Raji (cell line): ENCODE measurements around the gene DDA1.

Experiments
- POLR2A ChIP-seq: IDR thresholded peaks from 2 replicates; pipeline ENCODE4 v1.6.1; 2011; ENCODE audit warnings: low read depth, low read length, control low read depth; ENCODE audit not compliant: insufficient read depth

The DDA1 gene

DNA sequence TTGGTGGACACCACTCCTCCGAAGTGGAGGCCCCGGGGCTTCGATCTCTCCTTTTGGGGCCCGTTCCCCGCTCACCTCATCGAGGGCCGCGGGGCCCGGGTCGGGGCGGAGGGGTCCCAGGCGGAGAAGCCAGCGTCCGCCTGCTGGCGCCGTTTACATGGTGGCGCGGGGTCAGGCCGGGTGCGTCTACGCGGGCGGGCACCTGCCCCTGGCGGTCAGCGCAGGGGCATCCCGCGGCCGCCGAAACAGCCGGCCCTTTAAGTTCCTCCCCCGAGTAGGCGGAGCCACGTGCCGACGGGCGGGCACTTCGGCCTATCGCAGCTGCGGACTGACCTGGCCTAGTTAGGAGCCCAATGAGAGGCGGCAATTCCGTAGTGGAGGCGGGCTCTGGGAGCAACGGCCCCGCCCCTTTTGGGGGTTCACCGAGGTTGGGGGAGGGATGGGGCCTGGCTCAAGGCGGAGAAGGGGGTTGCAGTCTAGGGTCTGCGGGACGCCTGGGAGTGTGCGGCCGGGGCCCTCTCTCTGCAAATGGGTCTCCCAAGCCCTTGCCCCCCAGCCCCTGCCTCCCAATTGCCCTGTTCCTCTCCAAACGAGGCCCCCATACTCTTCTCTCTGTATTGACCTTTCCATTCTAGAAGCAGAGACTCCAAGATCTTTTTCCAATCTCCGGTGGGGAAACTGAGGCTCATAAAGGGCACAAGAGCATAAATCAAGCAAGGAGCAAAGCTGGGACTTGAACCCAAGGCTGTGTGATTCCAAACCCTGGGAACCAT lies 6.0 kb upstream of the DDA1 start, which contains the start of gene ABHD8:
Gene ABHD8, minus strand, starts transcription at position 259 of the 773 bp plus-strand sequence. CDS start 1,809 bp downstream, outside the sequence.
- peak; percentile 31; the same call in 1 of the 2 replicates for TF ChIP-seq POLR2A

DNA sequence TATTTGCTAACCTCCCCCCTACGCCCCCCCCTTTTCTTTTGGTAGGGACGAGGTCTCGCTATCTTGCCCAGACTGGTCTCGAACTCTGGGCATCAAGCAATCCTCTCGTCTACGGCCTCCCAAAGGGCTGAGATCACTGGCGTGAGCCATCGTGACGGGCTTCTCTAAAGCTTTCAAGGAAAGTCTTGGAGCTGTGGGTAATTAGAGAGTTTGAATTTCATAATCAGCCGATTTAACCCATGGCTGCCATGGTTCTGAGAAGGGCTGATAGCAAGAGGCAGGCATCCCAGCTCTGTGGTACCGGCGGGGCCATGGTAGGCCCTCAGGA lies 5.5 kb upstream of the DDA1 start:
- no peak for TF ChIP-seq POLR2A

DNA sequence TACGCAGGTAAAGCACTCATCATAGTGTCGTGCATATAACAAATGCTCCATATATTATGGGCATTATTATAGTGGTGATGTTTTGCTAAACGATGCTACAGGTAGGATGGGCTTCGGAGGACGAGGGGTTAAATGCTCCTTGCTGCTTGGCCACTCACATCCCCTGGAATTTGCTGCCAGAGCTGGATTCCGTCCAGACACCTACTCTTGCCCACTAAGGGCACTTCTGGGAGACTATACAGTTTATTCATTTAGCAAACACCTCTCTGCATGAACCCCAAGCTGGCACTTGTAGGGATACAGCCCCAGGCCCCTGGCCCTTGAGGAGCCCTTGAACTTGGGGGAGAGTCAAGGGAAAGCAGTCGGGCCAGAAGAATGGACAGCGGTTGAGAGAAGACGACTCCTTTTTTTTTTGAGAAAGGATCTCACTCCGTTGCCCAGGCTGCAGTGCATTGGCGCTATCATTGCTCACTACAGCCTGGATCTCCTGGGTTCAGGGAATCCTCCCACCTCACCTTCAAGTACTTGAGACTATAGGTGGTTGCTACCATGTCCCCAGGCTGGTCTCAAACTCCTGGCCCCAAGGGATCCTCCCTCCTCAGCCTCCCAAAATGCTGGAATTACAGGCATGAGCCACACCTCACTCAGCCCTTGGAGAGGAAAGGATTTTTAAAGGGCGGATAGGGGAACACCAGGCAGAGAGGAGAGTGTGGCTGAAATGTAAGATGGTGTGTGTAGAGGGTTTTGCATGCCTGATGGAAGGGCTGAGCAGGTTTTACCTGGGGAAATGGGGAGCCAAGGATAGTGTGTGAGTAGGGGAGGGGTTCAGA lies 4.8 kb upstream of the DDA1 start:
- TF ChIP-seq POLR2A = no peak

DNA sequence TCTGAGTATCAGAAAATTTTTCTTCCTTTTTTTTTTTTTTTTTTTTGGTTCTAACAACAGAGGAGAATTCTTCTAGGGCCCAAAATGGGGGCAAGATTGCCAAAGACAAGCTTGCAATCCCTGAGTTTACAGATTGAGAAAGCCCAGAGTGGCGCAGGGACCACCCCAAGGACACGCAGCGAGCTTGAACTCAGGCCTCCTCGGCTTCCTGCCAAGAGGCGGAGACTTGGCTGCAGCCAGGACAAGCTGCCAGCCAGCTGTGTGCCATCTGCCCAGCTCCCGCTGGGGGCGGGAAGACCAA lies 4.2 kb upstream of the DDA1 start:
- no peak for TF ChIP-seq POLR2A

DNA sequence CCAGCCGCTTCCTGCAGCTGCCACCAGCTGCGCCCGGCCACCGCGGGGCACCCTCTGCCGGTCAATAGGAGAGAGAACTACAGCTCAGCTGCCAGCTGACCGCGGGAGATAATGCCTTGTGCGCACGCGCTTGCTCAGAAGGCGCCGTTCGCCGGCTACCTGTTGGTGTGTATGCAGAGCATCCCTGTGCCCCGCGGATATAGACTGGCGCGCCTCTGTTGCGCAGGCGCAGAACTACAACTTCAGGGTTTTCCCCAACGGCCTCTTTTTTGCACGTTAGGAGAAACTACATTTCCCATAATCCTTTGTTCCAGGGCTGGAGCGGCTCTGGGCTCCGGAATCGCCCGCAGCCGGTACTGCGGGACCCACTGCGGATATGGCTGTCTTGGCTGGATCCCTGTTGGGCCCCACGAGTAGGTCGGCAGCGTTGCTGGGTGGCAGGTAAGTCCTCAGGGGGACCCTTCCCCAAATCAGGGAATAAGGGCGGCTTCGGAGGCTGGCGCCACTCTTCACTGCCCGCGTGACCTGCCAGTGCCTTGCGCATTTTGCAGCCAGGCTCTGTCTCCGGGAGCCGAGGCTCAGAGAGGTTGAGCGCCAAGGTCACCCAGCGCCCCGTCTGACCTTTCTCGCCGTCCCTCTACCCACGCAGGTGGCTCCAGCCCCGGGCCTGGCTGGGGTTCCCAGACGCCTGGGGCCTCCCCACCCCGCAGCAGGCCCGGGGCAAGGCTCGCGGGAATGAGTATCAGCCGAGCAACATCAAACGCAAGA lies 3.7 kb upstream of the DDA1 start, which contains the start of gene MRPL34:
Gene MRPL34, plus strand, starts transcription at position 356 of the 768 bp plus-strand sequence. Its CDS starts 21 bp downstream, at position 377.
- peak; percentile 82 for TF ChIP-seq POLR2A

DNA sequence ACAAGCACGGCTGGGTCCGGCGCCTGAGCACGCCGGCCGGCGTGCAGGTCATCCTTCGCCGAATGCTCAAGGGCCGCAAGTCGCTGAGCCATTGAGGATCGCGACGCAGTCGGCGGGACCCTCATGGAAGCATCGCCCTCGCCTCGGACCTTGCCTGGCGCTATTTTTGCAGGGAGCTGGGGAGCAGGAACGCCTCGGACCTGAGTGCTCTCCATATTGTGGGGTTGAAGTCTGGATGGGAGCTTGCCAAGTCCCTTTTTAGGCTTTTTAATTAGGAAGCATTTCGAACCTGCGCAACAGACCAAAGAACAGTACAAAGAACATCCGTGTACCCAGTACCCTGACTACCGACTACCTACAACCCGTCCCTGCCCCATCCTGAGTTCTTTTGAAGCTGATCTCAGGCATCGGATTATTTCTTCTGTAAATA lies 3.1 kb upstream of the DDA1 start:
- TF ChIP-seq POLR2A = no peak

DNA sequence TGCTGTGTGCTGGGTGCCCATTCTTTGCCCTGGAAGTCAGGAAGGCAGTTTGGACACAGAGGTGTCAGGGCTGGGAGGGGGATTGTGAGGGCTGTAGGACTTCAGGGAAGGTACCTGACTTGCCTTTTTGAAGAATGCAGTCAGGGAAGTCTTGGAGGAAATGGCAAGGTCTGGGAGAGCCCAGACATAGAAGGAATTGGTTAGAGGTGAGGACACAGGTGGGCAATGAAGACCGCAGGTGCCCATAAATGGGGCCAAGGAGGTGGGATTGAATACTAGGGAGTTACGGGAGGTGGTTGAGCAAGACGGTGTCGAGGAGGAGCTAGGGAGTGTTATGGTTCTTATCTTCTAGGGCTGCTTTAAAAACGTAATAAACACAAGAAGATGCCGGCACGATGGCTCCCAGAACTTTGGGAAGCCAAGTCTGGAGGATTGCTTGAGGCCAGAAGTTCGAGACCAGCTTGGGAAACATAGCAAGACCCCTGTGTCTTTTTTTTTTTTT lies 1.4 kb upstream of the DDA1 start:
- no peak for TF ChIP-seq POLR2A

DNA sequence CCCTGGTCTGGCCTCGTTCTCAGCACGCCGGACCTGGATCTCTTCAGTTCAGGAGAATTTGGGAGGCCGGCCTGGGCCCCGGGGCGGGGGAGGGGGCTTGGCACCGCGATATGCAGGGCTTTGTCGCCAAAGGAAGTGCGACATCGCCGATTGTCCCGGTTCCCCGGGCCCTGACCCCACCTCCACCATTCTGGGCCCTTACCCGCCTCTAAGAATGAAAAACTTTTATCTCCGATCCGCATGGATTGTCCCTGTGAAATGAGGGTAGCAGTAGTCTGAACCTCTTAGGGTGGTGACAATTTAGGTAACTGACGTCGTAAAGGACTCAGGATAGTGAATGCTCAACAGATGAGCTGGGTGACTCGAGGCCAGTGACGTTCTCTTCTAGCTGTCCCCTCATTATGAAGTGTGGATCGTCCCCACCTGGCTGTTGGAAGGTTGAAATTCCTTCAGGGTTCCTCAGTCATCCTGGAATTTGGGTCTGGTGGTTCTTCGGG lies 650 bp downstream of the DDA1 start:
- no peak for TF ChIP-seq POLR2A

DNA sequence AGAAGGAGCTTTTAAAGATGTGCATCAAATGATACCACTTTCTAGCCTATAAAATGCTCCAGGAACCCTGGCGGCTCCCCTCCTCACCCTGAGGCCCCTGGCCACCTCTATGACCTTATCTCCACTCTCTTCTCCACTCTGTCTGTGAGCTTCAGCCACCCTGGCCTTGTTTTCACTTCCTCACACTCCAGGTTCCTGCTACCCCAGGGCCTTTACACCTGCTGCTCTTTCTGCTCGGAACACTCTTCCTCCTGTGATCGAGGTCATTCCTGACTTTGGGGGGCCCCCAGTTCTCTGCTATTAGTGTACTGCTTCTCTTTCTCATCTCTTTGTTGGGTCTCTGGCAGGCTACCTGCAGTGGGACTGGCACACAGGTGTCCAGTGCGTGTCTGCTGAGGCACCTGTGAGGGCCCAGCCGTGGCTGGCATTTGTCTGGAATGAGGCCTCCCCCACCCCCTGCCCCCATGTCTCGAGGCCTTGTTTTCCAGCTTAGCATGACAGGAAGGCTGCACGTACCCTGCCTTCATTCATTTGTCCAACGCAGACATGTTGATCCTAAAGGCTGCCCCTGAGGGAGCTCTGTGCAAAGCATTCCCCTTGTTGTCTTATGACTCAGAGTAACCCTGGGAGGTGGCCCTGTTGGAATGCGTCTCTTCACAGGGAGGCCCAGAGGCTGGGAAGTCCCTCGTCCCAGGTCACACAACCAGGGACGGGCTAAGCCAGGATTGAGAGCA lies 2.3 kb downstream of the DDA1 start:
- TF ChIP-seq POLR2A = no peak

DNA sequence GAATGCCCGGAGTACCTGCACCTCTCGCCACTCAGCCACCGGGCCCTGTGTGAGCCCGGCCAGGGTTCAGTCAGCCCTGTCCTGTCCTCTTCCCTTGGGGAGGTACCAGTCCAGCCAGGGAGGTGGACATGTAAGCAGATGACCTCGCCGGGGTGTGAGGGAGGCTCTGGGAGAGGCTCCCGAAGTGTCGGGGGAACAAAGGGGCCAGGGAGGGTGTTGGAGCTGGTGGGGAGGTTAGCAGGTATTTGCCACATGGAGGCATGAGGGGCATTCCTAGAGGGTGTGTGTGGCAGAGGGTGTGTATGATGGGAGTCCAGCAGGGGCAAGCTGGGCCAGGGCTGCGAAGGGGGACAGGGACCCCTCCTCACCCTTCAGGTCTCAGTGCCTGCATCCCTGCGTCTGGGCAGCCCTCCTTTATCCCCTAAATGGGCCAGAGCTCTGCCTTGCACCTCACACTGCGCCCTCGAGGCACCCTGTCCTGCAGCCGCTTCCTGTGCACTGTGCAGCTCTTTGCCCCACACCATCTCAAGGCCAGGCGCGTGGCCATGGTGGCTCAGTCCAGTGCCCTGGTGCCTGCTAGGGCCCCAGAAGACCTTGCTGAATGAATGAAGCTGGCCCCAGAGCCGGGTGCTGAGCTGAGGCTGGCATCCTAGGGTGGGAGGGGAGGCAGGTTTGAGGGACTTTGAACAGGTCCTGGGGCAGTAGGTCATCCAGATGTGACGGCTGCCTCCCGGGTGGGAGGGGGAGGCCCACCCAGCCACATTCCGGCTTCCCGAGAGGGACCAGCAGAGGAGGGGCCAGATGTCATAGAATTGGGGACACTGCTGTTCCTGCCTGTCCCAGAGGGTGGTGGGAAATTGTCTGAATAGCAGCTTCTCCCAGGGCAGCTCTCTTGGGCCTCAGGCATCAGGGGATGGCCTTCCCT lies 3.1 kb downstream of the DDA1 start:
- no peak for TF ChIP-seq POLR2A

DNA sequence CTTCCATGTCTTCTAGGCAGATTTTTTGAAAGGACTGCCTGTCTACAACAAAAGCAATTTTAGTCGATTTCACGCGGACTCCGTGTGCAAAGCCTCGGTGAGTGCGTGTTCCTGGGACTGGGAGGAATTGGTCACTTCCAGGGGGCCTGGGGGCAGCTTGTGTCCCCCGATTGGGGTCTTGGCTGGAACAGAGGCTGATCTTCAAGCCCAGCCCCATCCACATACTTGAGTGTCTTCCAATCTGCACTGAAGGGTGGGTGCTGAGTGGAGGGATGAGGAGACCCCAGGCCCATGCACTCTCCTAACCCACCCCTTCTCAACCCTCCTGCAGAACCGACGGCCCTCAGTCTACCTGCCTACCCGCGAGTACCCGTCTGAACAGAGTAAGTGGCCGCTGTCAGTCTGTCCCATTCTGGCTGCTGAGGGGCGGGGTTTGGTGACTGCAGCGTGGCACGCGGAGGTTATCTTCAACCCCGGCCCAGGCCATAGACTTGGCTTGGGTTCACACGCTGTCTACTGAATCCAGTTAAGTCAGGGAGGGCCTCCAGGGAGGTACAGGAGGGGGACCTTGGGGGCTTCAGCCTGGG lies 4.7 kb downstream of the DDA1 start:
- no peak for TF ChIP-seq POLR2A

DNA sequence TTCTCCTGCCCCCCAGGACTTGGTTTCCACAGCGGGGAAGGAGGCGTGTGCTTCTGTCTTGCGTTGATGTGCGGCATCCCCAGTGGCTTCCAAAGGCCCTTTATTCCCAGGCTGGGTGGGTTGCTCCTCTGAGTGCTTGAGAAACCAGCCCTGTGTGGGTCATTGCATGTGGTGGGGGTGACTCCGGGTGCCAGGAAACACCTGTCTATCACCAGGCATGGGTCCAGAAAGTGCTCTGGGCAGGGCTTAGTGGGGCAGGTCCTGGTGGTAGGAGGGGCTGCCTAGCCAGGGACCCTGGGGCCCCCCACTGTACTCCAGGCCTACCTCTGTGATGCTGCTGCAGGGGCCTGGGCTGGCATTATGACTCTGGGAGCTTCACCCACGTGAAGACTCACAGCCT lies 9.6 kb downstream of the DDA1 start:
- no peak for TF ChIP-seq POLR2A
